GM19099 (cell line): ENCODE measurements around the gene SBF2.

Experiments used
- POLR2A ChIP-seq: IDR thresholded peaks from 3 replicates; pipeline ENCODE4 v1.6.1; 2011; ENCODE audit warnings: low read depth; ENCODE audit not compliant: insufficient read length; ENCODE audit errors: extremely low read depth

Gene SBF2

GRCh38 chr11:9806946-9807687 lies 486.9 kb downstream of the SBF2 start:
- no peak for TF ChIP-seq POLR2A

GRCh38 chr11:9804419-9804902 lies 489.6 kb downstream of the SBF2 start:
- no peak for TF ChIP-seq POLR2A

- no peak for TF ChIP-seq POLR2A
Observed at GRCh38 chr11:9803685-9804418, 490.2 kb downstream of the SBF2 start.

GRCh38 chr11:9802291-9802861 lies 491.6 kb downstream of the SBF2 start:
- TF ChIP-seq POLR2A, result no peak

GRCh38 chr11:9799886-9800285 lies 494.1 kb downstream of the SBF2 start:
- no peak for TF ChIP-seq POLR2A

GRCh38 chr11:9797300-9797699 lies 496.7 kb downstream of the SBF2 start:
- no peak for TF ChIP-seq POLR2A

- TF ChIP-seq POLR2A, result no peak
Observed at GRCh38 chr11:9796854-9797253, 497.2 kb downstream of the SBF2 start.

- no peak for TF ChIP-seq POLR2A
Observed at GRCh38 chr11:9796266-9796665, 497.8 kb downstream of the SBF2 start.

- TF ChIP-seq POLR2A, result no peak
Observed at GRCh38 chr11:9790703-9791102, 503.3 kb downstream of the SBF2 start.

- no peak for TF ChIP-seq POLR2A
Observed at GRCh38 chr11:9789910-9790309, 504.1 kb downstream of the SBF2 start.

GRCh38 chr11:9787981-9788521 lies 506.0 kb downstream of the SBF2 start:
- TF ChIP-seq POLR2A, result no peak

GRCh38 chr11:9787260-9787659 lies 506.8 kb downstream of the SBF2 start:
- TF ChIP-seq POLR2A, result no peak

- no peak for TF ChIP-seq POLR2A
Observed at GRCh38 chr11:9784602-9785315, 509.3 kb downstream of the SBF2 start.

- no peak for TF ChIP-seq POLR2A
Observed at GRCh38 chr11:9783986-9784385, 510.0 kb downstream of the SBF2 start.

- no peak for TF ChIP-seq POLR2A
Observed at GRCh38 chr11:9780929-9781328, 513.1 kb downstream of the SBF2 start.
